ENCODE measurements around the gene FDXR. TPM values are rescaled to one million over a fixed set of nuclear protein-coding genes. Genes with fewer than 3 reads are reported as not detected.

FDXR gene
- total and polyA plus RNA-seq, 12 donors: 159 to 835 (median 444) TPM

DNA sequence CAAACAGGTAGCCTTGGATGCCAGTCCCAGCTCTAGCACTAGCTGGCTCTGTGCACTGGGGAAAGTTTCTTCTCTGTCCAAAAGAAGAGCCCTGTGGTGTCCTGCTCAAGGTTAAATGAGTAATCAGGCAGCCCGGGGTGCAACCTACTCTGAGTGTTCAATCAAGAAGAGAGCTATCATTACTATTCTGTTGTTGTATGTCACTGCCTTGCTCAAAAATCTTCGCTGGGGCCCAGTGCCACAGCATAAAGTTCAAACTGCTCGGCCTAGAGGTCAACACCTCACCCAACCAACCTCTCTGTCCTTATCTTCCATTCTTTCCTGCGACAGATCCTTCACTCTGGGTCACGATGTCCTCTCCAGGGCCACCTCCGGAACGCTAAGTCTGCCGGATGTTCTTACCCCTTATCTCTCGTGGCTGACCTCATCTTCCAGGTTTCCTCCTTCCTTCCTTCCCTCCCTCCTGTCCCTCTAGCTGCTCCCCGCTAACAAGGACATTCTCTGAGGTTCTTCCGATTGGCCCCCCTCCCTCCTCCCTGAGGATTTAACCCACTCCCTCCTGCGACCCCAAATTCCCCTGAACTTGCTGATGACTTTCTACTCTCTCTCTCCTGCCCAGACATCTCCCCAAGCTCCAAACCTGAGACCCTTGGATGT lies 4.4 kb downstream of the FDXR start:
- Histone ChIP-seq H3K9me3 (replicated peaks in 1 of 3) (no peaks in the 10 kb centered on the region), H3K27ac (peak overlapping the region; percentile 19 to 86 (median 78)), H3K36me3 (replicated peaks in 1 of 2) (peaks cover 0 to 9% of the 10 kb centered on the region in 2 donors), H3K4me3 (peak overlapping the region in 1 of 4 donors; percentile 32), H3K4me1 (replicated peaks in 1 of 2) (peaks cover 43 to 55% of the 10 kb centered on the region in 2 donors), H3K27me3 (no peaks in the 10 kb centered on the region)
- intact Hi-C loops (cut with DNase I): no loop called here
- peak in 1 of 2 donors; percentile 59 for TF ChIP-seq POLR2A (IDR thresholded peaks at IDR 0.05)
- TF ChIP-seq, protein P1, sequence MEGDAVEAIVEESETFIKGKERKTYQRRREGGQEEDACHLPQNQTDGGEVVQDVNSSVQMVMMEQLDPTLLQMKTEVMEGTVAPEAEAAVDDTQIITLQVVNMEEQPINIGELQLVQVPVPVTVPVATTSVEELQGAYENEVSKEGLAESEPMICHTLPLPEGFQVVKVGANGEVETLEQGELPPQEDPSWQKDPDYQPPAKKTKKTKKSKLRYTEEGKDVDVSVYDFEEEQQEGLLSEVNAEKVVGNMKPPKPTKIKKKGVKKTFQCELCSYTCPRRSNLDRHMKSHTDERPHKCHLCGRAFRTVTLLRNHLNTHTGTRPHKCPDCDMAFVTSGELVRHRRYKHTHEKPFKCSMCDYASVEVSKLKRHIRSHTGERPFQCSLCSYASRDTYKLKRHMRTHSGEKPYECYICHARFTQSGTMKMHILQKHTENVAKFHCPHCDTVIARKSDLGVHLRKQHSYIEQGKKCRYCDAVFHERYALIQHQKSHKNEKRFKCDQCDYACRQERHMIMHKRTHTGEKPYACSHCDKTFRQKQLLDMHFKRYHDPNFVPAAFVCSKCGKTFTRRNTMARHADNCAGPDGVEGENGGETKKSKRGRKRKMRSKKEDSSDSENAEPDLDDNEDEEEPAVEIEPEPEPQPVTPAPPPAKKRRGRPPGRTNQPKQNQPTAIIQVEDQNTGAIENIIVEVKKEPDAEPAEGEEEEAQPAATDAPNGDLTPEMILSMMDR (IDR thresholded peaks at IDR 0.05): no peak
- peak; percentile 72 to 94 (median 93) for DNase-seq
- 30 to 46% (median 41%) methylated on average over 11 to 12 of the region's 12 CpGs for WGBS, 4 donors

DNA sequence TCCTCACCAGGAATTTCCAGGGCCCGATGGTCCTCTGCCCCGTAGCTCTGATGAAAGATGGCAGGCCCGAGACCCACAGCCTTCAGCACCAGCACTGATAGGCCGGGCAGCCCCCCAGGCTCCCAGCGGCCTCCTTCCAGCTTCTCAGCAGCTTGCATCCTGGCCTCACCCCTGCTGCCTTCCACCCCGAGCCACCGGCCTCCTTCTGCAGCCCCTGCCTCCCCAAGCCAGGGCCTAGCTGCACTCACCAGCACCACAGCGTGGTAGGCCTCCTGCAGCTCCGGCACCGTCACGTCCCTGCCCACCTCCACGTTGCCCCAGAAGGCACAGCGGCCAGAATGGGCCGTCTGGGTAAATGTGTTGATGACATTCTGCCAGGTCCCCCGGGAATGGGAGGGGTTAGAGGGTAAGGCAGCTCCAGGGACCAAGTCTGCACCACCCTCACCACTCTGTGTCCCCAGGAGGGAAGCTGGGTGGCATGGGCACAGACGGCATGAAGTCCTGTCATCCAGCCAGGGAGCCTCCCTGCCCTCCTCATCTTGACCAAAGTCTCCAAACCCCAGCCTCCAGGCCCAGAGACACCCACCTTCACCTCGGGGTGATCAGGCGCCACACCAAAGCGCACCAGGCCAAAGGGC lies 6.5 kb downstream of the FDXR start:
- H3K36me3 ChIP-seq (replicated peaks in 1 of 2): peaks cover 0 to 9% of the 10 kb centered on the region in 2 donors
- no peaks in the 10 kb centered on the region for H3K27me3 ChIP-seq
- H3K4me1 ChIP-seq (replicated peaks in 1 of 2): peaks cover 33 to 66% of the 10 kb centered on the region in 2 donors
- DNase-seq: peak in 1 of 7 donors; percentile 52
- 45 to 72% (median 55%) methylated on average over 11 to 19 of the region's 19 CpGs for WGBS, 4 donors
- no peak overlapping the region for H3K4me3 ChIP-seq
- H3K27ac ChIP-seq: peak overlapping the region in 2 of 5 donors; percentile 7 to 41
- intact Hi-C loops (cut with DNase I): no loop called here
- TF ChIP-seq, protein P1 (IDR thresholded peaks at IDR 0.05): no peak
- no peak for TF ChIP-seq POLR2A (IDR thresholded peaks at IDR 0.05)
- no peaks in the 10 kb centered on the region for H3K9me3 ChIP-seq (replicated peaks in 1 of 3)

DNA sequence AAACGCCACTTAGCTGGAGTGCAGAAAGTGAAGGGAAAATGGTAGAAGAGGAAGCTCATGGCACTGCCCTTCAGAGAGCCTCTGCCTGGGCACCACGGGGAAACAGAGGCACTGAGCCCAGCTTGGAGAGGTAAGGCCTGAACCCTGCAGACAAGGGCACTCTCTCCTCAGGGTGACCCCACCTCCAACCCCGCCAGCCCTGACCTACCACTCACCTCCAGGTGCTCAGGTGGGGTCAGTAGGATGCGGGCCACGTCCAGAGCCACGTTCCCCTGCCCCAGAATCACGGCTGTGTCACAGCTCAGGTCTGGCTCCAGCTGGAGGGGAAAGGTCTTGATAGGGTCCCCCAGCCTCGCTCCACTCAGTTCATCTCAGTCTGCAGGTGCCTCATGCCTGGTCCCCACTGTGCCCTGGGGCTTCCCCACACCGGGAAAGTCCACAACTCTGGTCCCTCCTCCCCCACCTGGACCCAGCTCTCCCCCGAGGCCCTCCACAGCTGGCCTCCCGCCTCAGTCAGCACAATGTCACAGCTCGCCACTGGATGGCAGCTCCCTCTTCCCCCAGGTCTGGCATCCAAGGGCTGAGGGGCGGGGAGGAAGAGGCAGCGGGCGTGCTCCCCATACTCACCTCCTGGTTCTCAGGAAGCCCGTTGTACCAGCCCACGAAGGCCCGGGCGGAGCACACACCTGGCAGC lies 7.1 kb downstream of the FDXR start:
- H3K4me1 ChIP-seq (replicated peaks in 1 of 2): peaks cover 39 to 72% of the 10 kb centered on the region in 2 donors
- TF ChIP-seq POLR2A (IDR thresholded peaks at IDR 0.05): no peak
- TF ChIP-seq, protein P1 (IDR thresholded peaks at IDR 0.05): no peak
- H3K27ac ChIP-seq: peak overlapping the region in 1 of 5 donors; percentile 41
- intact Hi-C loops (cut with DNase I): loop anchor here in 1 of 2 donors (2.0 kb wide), 1 partner anchor 73 kb away; no protein-coding TSS in a partner anchor
- 37 to 67% (median 49%) methylated on average over 4 to 19 of the region's 19 CpGs for WGBS, 4 donors
- peaks cover 0 to 9% of the 10 kb centered on the region in 2 donors for H3K36me3 ChIP-seq (replicated peaks in 1 of 2)
- peak overlapping the region in 1 of 4 donors; percentile 9 for H3K4me3 ChIP-seq
- H3K27me3 ChIP-seq: no peaks in the 10 kb centered on the region
- no peaks in the 10 kb centered on the region for H3K9me3 ChIP-seq (replicated peaks in 1 of 3)
- peak in 3 of 7 donors; percentile 41 to 52 (median 49) for DNase-seq

DNA sequence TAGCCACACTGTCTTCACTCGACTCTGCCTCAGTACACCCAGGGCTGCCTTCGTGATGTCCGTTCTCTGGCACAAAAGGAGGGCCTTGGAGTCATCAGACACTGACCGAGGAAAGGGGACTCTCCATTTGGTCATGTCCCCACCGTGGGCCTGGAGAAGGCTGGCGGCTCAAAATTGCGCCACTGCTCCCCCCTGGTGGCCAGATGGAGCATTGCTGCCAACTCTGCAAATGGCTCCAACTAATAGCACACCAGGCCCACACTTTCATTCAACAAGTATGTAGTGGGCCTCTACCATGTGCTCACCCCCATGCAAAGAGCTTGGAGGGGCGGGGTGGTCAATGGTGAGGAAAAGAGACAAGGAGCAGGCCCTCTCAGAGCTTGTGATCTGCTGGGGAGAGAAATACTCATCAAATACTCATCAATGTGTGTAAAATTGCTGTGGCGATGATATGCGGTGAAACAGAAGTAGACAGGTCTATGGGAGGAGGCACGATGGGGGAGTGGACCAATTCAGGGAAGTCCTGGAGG lies 7.9 kb downstream of the FDXR start:
- intact Hi-C loops (cut with DNase I): loop anchor here (2.0 to 5.0 kb wide), 4 partner anchors 72 to 123 kb away; partner anchors contain the start of gene NHERF1 (in 1 of the 2)
- H3K27me3 ChIP-seq: no peaks in the 10 kb centered on the region
- H3K27ac ChIP-seq: peak overlapping the region in 3 of 5 donors; percentile 40 to 64 (median 45)
- peaks cover 0 to 9% of the 10 kb centered on the region in 2 donors for H3K36me3 ChIP-seq (replicated peaks in 1 of 2)
- DNase-seq: peak; percentile 77 to 93 (median 81)
- no peak overlapping the region for H3K4me3 ChIP-seq
- H3K4me1 ChIP-seq (replicated peaks in 1 of 2): peaks cover 37 to 76% of the 10 kb centered on the region in 2 donors
- TF ChIP-seq POLR2A (IDR thresholded peaks at IDR 0.05): no peak
- TF ChIP-seq, protein P1 (IDR thresholded peaks at IDR 0.05): peak; percentile 92 to 98 (median 96)
- WGBS, 4 donors: 18 to 27% (median 19%) methylated on average over 8 to 11 of the region's 11 CpGs
- no peaks in the 10 kb centered on the region for H3K9me3 ChIP-seq (replicated peaks in 1 of 3)

All from adrenal gland (tissue), 12 donors.